Cardiac fibroblast (primary cell): Measurements from ENCODE around the gene ERBIN.
"Not testable (repeated sequence)": the region's sequence is repeated elsewhere in the genome, so short reads cannot be mapped to it uniquely, and the experiment has no call there.

ENCODE experiments used
- DNase-seq, 2 donors: peaks; one replicate each; pipeline versions ENCODE4 v3.0.0 to v3.0.0-alpha.2; 2010; ENCODE audit warnings: low read depth in 2 of 2
- H3K4me3 ChIP-seq, 2 donors: replicated peaks in 1 of 2; 1 replicate in 1 of 2; 2 replicates in 1 of 2; pipeline ENCODE4 v1.5.1; 2011; ENCODE audit warnings: low read depth in 2 of 2, low read length in 2 of 2, mild to moderate bottlenecking in 2 of 2, moderate library complexity in 1 of 2
- TF ChIP-seq, protein P1 (sequence below): IDR thresholded peaks from one replicate; pipeline ENCODE4 v1.5.1; 2011; ENCODE audit warnings: low read depth, mild to moderate bottlenecking, low read length, inconsistent platforms

ERBIN gene

DNA sequence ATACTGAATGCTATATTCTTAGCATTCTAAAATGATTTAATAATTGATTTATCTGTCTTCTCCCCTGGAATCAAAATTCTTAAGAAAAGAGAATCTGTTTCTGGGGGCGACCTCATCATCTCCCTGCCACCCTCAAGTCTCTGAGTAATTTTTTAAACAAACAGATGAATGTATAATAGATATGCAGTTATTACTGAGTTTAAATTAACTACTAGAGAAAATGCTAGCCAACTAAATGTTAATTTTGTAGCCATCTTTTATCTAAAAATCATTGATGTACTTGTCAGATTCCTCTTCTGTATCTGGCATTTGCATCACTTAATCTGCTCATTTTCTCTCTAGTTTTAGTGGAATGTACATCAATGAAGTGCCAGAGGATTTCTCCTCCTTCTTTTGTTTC, 87.5 kb downstream of the ERBIN start:
- DNase-seq: no peak

DNA sequence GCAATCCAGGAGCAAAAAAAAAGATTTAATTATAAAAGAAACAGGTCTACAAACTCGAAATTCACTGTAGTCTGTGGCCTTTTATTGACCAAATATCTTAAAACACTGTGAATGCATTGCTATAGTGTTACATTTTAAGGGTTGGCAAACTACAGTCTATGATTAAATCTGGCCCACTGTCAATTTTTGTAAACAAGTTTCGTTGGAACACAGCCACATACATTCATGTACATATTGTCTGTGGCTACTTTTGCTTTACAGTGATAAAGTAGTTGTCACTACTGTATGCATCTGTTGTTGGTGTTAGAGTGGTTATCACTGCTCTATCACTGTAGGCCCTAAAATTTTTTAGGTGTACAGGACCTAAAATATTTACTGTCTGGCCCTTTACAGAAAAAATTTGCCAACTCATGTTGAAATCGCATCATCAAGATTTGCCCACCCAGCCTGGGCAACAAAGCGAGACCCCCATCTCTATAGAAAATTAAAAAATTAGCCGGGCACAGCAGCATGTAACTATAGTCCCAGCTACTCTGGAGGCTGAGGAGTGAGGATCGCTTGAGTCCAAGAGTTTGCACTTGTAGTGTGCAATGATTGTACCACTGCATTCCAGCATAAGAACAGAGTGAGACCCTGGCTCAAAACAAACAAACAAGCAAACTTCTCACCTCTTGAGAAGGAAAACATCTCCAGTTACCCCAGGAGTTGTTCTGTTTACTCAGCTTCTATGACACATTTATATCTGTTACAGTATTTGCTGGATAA, 89.0 kb downstream of the ERBIN start:
- TF ChIP-seq, protein P1, sequence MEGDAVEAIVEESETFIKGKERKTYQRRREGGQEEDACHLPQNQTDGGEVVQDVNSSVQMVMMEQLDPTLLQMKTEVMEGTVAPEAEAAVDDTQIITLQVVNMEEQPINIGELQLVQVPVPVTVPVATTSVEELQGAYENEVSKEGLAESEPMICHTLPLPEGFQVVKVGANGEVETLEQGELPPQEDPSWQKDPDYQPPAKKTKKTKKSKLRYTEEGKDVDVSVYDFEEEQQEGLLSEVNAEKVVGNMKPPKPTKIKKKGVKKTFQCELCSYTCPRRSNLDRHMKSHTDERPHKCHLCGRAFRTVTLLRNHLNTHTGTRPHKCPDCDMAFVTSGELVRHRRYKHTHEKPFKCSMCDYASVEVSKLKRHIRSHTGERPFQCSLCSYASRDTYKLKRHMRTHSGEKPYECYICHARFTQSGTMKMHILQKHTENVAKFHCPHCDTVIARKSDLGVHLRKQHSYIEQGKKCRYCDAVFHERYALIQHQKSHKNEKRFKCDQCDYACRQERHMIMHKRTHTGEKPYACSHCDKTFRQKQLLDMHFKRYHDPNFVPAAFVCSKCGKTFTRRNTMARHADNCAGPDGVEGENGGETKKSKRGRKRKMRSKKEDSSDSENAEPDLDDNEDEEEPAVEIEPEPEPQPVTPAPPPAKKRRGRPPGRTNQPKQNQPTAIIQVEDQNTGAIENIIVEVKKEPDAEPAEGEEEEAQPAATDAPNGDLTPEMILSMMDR: no peak
- no peak overlapping the region for H3K4me3 ChIP-seq

More for the DNA sequence above, 87.5 kb downstream of the ERBIN start:
- H3K4me3 ChIP-seq: no peak overlapping the region
- TF ChIP-seq, protein P1: no peak

DNA sequence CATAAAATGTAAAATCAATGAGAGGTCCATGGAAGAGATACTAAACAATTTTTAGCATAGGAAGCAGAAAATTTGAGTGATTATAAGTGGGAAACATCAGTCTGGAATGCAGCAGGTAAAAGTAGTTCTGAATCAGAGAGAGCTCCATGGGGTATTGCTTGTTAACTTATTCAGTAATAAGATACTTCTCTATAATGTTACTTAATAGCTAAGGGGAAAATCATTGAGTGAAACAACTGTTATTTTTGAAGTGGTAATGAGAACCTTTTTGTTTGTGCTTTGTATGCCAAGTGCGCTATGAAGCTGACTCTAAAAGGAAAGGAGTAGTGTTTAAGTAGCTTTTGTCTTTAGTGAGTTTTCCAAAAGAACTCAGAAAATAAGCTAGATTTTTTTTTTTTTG, 95.2 kb downstream of the ERBIN start:
- no peak for DNase-seq
- H3K4me3 ChIP-seq: no peak overlapping the region

More for the DNA sequence above, 89.0 kb downstream of the ERBIN start:
- DNase-seq: peak; percentile 19 to 22

DNA sequence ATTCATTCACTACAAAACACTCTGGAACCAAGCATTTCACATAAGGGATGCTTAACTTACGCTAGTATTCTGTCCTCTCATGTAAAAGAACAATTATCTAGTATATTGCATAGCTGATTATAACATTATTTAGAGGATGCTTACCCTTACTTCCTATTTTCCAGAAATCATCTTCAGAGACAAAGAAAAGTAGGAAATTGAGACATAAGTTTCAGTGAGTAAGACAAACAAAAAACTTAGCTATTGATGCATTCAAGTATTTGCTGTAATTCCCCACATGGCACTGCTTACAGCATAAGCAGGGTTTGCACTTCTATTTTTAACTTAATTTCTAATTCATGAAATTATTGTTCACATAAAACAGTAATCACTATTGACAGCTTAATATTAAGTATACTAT, 112.9 kb downstream of the ERBIN start:
- DNase-seq: peak in 1 of 2 donors; percentile 12
- H3K4me3 ChIP-seq: no peak overlapping the region
- TF ChIP-seq, protein P1: no peak

More for the DNA sequence above, 95.2 kb downstream of the ERBIN start:
- TF ChIP-seq, protein P1: no peak

DNA sequence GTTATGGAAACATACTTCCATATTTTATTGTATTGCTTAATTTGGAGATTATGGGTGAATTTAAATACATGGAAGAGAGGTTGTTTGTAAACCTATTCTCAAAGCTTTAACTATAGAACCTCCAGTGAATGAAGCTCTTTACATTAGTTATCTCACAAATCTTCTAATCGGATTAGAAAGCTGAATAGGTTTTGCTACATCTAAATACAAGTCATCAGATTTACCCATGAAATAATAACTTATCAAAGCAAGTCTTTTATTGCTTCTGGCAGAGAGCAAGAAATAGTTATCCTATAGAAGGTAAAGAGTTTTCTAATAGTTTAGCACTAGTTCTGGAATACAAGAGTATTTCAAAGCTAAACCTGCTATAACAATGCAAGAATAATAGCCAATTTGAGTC, 113.3 kb downstream of the ERBIN start:
- TF ChIP-seq, protein P1: no peak
- DNase-seq: no peak

DNA sequence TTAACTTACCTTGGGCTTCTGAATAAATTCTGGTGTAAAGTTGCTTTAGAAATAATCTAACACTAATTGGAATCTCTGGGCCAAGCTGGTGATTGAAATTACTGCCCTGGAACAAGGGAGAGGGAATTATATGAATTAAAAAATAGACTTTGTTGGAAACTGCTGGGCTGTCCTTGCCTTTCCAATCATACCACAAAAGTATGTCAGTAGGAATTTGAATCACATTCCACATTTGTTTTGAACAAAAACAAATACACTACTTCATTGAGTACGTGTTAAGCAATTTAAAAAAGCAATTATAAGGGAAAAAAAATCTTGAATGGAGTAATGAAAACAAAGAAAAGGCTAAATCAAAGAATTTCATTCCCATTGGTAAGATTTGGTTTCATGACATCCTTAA, 115.3 kb downstream of the ERBIN start:
- TF ChIP-seq, protein P1: no peak
- peak in 1 of 2 donors; percentile 27 for DNase-seq

More for the DNA sequence above, 113.3 kb downstream of the ERBIN start:
- no peak overlapping the region for H3K4me3 ChIP-seq

DNA sequence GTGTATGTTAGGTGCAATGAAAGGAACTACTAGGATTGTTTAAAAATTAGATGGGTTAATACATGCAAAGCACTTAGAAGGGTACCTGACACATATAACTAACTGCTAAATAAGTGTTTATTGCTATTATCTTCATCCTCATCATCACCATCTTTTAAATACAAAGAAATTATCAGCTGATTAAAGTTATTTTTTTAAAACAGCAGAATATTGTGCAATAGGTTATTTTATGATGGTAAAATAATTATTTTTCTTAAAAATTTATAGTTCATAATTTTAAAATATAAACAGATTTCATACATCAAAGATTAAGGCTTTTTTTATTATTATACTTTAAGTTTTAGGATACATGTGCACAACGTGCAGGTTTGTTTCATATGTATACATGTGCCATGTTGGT, 130.9 kb downstream of the ERBIN start:
- TF ChIP-seq, protein P1: no peak
- H3K4me3 ChIP-seq: no peak overlapping the region
- no peak for DNase-seq

More for the DNA sequence above, 115.3 kb downstream of the ERBIN start:
- H3K4me3 ChIP-seq: no peak overlapping the region

DNA sequence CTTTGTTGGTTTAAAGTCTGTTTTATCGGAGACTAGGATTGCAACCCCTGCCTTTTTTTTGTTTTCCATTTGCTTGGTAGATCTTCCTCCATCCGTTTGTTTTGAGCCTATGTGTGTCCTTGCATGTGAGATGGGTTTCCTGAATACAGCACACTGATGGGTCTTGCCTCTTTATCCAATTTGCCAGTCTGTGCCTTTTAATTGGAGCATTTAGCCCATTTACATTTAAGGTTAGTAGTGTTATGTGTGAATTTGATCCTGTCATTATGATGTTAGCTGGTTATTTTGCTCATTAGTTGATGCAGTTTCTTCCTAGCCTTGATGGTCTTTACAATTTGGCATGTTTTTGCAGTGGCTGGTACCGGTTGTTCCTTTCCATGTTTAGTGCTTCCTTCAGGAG, 134.9 kb downstream of the ERBIN start:
- DNase-seq: not testable (repeated sequence)

DNA sequence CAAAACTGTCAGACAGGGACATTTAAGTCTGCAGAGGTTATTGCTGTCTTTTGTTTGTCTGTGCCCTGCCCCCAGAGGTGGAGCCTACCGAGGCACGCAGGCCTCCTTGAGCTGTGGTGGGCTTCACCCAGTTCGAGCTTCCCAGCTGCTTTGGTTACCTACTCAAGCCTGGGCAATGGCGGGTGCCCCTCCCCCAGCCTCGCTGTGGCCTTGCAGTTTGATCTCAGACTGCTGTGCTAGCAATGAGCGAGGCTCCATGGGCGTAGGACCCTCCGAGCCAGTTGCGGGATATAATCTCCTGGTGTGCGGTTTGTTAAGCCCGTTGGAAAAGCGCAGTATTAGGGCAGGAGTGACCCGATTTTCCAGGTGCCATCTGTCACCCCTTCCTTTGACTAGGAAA, 136.7 kb downstream of the ERBIN start:
- not testable (repeated sequence) for H3K4me3 ChIP-seq, DNase-seq

More for the DNA sequence above, 134.9 kb downstream of the ERBIN start:
- not testable (repeated sequence) for H3K4me3 ChIP-seq
